SK-N-SH treated with all-trans-retinoic acid at 6 μM for 48 hours (cell line): ENCODE measurements around the gene FANCE.

Source experiments
- ATAC-seq: fragments of 200-7000 bp; cut with Tn5 transposase; 3 replicates; pipeline ENCODE4 v1.9.1; 2020; ENCODE audit warnings: mild to moderate bottlenecking, moderate library complexity
- ARNTL ChIP-seq: fragments of 450-650 bp; formaldehyde crosslinking; IDR thresholded peaks from 2 replicates; pipeline ENCODE4 v1.5.0; 2020; ENCODE audit warnings: low read depth, mild to moderate bottlenecking, moderate library complexity, borderline replicate concordance
- CREB5 ChIP-seq: fragments of 250-450 bp; sonication (Bioruptor Pico); IDR thresholded peaks from 2 replicates; pipeline ENCODE4 v1.5.1; 2020; ENCODE audit warnings: low read depth, mild to moderate bottlenecking, moderate library complexity
- CSDC2 ChIP-seq: fragments of 250-450 bp; sonication (Bioruptor Pico); IDR thresholded peaks from 2 replicates; pipeline ENCODE4 v1.5.0; 2020; ENCODE audit warnings: mild to moderate bottlenecking, moderate library complexity
- CSRNP3 ChIP-seq: fragments of 250-450 bp; sonication (Bioruptor Pico); IDR thresholded peaks from 2 replicates; pipeline ENCODE4 v1.5.1; 2021; ENCODE audit warnings: mild to moderate bottlenecking, moderate library complexity
- ESRRG ChIP-seq: fragments of 250-450 bp; sonication (Bioruptor Pico); IDR thresholded peaks from 2 replicates; pipeline ENCODE4 v1.6.1; 2021; ENCODE audit warnings: mild to moderate bottlenecking
- GLIS3 ChIP-seq: fragments of 250-450 bp; sonication (Bioruptor Pico); IDR thresholded peaks from 2 replicates; pipeline ENCODE4 v1.5.0; 2020; ENCODE audit warnings: mild to moderate bottlenecking, moderate library complexity
- ISL1 ChIP-seq: fragments of 250-450 bp; sonication (Bioruptor Pico); IDR thresholded peaks from 2 replicates; pipeline ENCODE4 v2.1.2; 2022; ENCODE audit warnings: mild to moderate bottlenecking, moderate library complexity
- OSR1 ChIP-seq: fragments of 250-450 bp; sonication (Bioruptor Pico); IDR thresholded peaks from 2 replicates; pipeline ENCODE4 v1.8.0; 2022; ENCODE audit warnings: moderate library complexity, mild to moderate bottlenecking, inconsistent platforms
- PATZ1 ChIP-seq: fragments of 250-450 bp; sonication (Bioruptor Pico); IDR thresholded peaks from 2 replicates; pipeline ENCODE4 v1.8.0; 2020; ENCODE audit warnings: mild to moderate bottlenecking, moderate library complexity, borderline replicate concordance
- POU6F1 ChIP-seq: fragments of 250-450 bp; sonication (Bioruptor Pico); IDR thresholded peaks from 2 replicates; pipeline ENCODE4 v1.8.0; 2021; ENCODE audit warnings: low read depth, mild to moderate bottlenecking, moderate library complexity, borderline replicate concordance
- PPARA ChIP-seq: fragments of 250-450 bp; sonication (Bioruptor Pico); IDR thresholded peaks from 2 replicates; pipeline ENCODE4 v1.5.0; 2020; ENCODE audit warnings: mild to moderate bottlenecking, borderline replicate concordance
- RARB ChIP-seq: fragments of 250-450 bp; sonication (Bioruptor Pico); IDR thresholded peaks from 2 replicates; pipeline ENCODE4 v1.8.0; 2021; ENCODE audit warnings: mild to moderate bottlenecking, moderate library complexity
- SNAI2 ChIP-seq: fragments of 250-450 bp; sonication (Bioruptor Pico); IDR thresholded peaks from 2 replicates; pipeline ENCODE4 v1.5.0; 2020; ENCODE audit warnings: mild to moderate bottlenecking, moderate library complexity
- TCF4 ChIP-seq: fragments of 250-450 bp; sonication (Bioruptor Pico); IDR thresholded peaks from 2 replicates; pipeline ENCODE4 v1.8.0; 2021; ENCODE audit warnings: mild to moderate bottlenecking, moderate library complexity, borderline replicate concordance
- TOX ChIP-seq: fragments of 250-450 bp; sonication (Bioruptor Pico); IDR thresholded peaks from 2 replicates; pipeline ENCODE4 v1.8.0; 2021; ENCODE audit warnings: mild to moderate bottlenecking, moderate library complexity, borderline replicate concordance
- TSHZ2 ChIP-seq: fragments of 250-450 bp; sonication (Bioruptor Pico); IDR thresholded peaks from 2 replicates; pipeline ENCODE4 v1.5.0; 2020; ENCODE audit warnings: mild to moderate bottlenecking, moderate library complexity
- ZC3H10 ChIP-seq: fragments of 250-450 bp; sonication (Bioruptor Pico); IDR thresholded peaks from 2 replicates; pipeline ENCODE4 v1.5.1; 2021; ENCODE audit warnings: mild to moderate bottlenecking, moderate library complexity
- ZFP3 ChIP-seq: fragments of 250-450 bp; sonication (Bioruptor Pico); IDR thresholded peaks from 2 replicates; pipeline ENCODE4 v1.5.0; 2020; ENCODE audit warnings: mild to moderate bottlenecking, moderate library complexity
- ZFP30 ChIP-seq: fragments of 450-650 bp; formaldehyde crosslinking; IDR thresholded peaks from 2 replicates; pipeline ENCODE4 v1.5.0; 2022; ENCODE audit warnings: mild to moderate bottlenecking, moderate library complexity
- ZNF565 ChIP-seq: fragments of 450-650 bp; formaldehyde crosslinking; conservative IDR thresholded peaks from 2 replicates; pipeline ENCODE4 v1.5.0; 2020; ENCODE audit warnings: low read depth, mild to moderate bottlenecking, moderate library complexity
- ZNF70 ChIP-seq: fragments of 450-650 bp; formaldehyde crosslinking; IDR thresholded peaks from 2 replicates; pipeline ENCODE4 v1.5.0; 2020; ENCODE audit warnings: mild to moderate bottlenecking, moderate library complexity
- ZNF8 ChIP-seq: fragments of 450-650 bp; formaldehyde crosslinking; IDR thresholded peaks from 2 replicates; pipeline ENCODE4 v1.5.0; 2020; ENCODE audit warnings: mild to moderate bottlenecking, moderate library complexity

Gene FANCE

GRCh38 chr6:35498422-35499067 lies 46.4 kb downstream of the FANCE start (continued):
- no peak for TF ChIP-seq ZFP3 (CRISPR knock-in tag)
- no peak for TF ChIP-seq CSRNP3 (CRISPR knock-in tag)
- TF ChIP-seq OSR1 (CRISPR knock-in tag): no peak
- TF ChIP-seq ZNF565 (CRISPR knock-in tag): no peak
- no peak for TF ChIP-seq ESRRG (CRISPR knock-in tag)
- TF ChIP-seq ISL1 (CRISPR knock-in tag): no peak
- no peak for TF ChIP-seq PATZ1 (CRISPR knock-in tag)
- TF ChIP-seq POU6F1 (CRISPR knock-in tag): no peak
- no peak for TF ChIP-seq TCF4 (CRISPR knock-in tag)
- TF ChIP-seq, all 23 proteins: peak for 0

DNA sequence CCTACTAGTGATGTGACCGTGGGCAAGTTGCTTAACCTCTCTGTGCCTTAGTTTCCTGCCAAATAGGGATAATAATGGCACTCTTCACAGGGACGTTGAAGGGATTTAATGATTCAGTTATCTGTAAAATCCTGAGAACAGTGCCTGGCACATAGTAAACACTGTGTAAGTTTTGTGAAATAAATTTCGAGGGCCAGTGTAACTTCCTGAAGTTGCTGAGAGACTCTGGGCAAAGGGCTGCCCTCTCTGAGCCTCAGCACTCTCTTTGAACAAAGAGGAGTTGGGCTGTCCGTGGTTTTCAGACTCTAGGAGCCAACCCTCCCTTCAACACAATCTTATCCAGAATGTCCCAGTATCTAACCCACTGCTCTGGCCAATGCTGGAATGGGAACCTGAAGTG lies 47.2 kb downstream of the FANCE start:
- TF ChIP-seq ZNF565 (CRISPR knock-in tag): no peak
- TF ChIP-seq ZFP3 (CRISPR knock-in tag): no peak
- no peak for TF ChIP-seq CSDC2
- TF ChIP-seq ESRRG (CRISPR knock-in tag): no peak
- no peak for TF ChIP-seq GLIS3
- TF ChIP-seq TSHZ2 (CRISPR knock-in tag): no peak
- no peak for ATAC-seq

- ATAC-seq: no peak
- no peak for TF ChIP-seq GLIS3
- TF ChIP-seq PATZ1 (CRISPR knock-in tag): no peak
- TF ChIP-seq CREB5 (CRISPR knock-in tag): no peak
These were observed 48.6 kb downstream of the FANCE start for GRCh38 chr6:35500782-35501181.

GRCh38 chr6:35501784-35502183 lies 49.6 kb downstream of the FANCE start:
- no peak for ATAC-seq
- TF ChIP-seq ZFP30 (CRISPR knock-in tag) (no peak), TCF4 (CRISPR knock-in tag) (no peak), ZNF565 (CRISPR knock-in tag) (no peak), ZNF8 (no peak), ZFP3 (CRISPR knock-in tag) (no peak), ZNF70 (CRISPR knock-in tag) (no peak), RARB (CRISPR knock-in tag) (no peak), PATZ1 (CRISPR knock-in tag) (no peak), SNAI2 (CRISPR knock-in tag) (no peak), OSR1 (CRISPR knock-in tag) (no peak), TOX (no peak), ZC3H10 (CRISPR knock-in tag) (no peak), GLIS3 (no peak), PPARA (CRISPR knock-in tag) (no peak), ISL1 (CRISPR knock-in tag) (no peak), CSDC2 (no peak), ARNTL (no peak), ESRRG (CRISPR knock-in tag) (no peak)
